HepG2 (cell line): ENCODE measurements around the gene ENO3. TPM values are rescaled to one million over a fixed set of nuclear protein-coding genes. Genes with fewer than 3 reads are reported as not detected.

Source experiments
- AKNA ChIP-seq: sonication (generic); formaldehyde crosslinking; IDR thresholded peaks from 2 replicates; pipeline ENCODE4 v1.4.0; 2020; ENCODE audit warnings: missing genetic modification reagents, borderline replicate concordance
- ASH2L ChIP-seq: fragments of 300-600, 200-600 bp; sonication (generic); IDR thresholded peaks from 2 replicates; pipeline ENCODE4 v1.7.0; 2017; ENCODE audit warnings: low read depth, mild to moderate bottlenecking, moderate library complexity, mixed read lengths, low read length; ENCODE audit not compliant: insufficient read length
- ATF2 ChIP-seq: sonication (generic); formaldehyde crosslinking; IDR thresholded peaks from 2 replicates; pipeline ENCODE4 v1.4.0; 2020; ENCODE audit warnings: missing genetic modification reagents
- BCL3 ChIP-seq: sonication (generic); formaldehyde crosslinking; IDR thresholded peaks from 2 replicates; pipeline ENCODE4 v1.5.1; 2020; ENCODE audit warnings: mild to moderate bottlenecking, missing genetic modification reagents, moderate library complexity
- E2F5 ChIP-seq: sonication (generic); formaldehyde crosslinking; conservative IDR thresholded peaks from 2 replicates; pipeline ENCODE4 v1.4.0; 2020; ENCODE audit warnings: missing genetic modification reagents
- HMG20B ChIP-seq: conservative IDR thresholded peaks from 2 replicates; pipeline ENCODE4 v1.6.1; 2016; ENCODE audit warnings: missing genetic modification reagents, missing compliant biosample characterization
- KDM5A ChIP-seq: fragments of 200-600 bp; sonication (generic); IDR thresholded peaks from 2 replicates; pipeline ENCODE4 v1.7.0; 2018; ENCODE audit warnings: antibody characterized with exemption, mild to moderate bottlenecking, low read length, borderline replicate concordance
- MAFK ChIP-seq, 2 experiments: IDR thresholded peaks in 1 of 2; conservative IDR thresholded peaks in 1 of 2; 2 replicates each; pipeline ENCODE4 v1.6.1; 2011; ENCODE audit warnings: improper control_type of control experiment in 2 of 2, low read length in 2 of 2
- NBN ChIP-seq: fragments of 450-650 bp; conservative IDR thresholded peaks from 2 replicates; pipeline ENCODE4 v1.6.1; 2017
- SSRP1 ChIP-seq: IDR thresholded peaks from 2 replicates; pipeline ENCODE4 v1.6.1; 2016; ENCODE audit warnings: control low read depth
- TFDP2 ChIP-seq: sonication (generic); formaldehyde crosslinking; IDR thresholded peaks from 2 replicates; pipeline ENCODE4 v1.4.0; 2020; ENCODE audit warnings: missing genetic modification reagents
- YEATS4 ChIP-seq: sonication (generic); formaldehyde crosslinking; IDR thresholded peaks from 2 replicates; pipeline ENCODE4 v1.4.0; 2020; ENCODE audit warnings: missing genetic modification reagents, borderline replicate concordance
- ZBTB43 ChIP-seq: sonication (generic); formaldehyde crosslinking; conservative IDR thresholded peaks from 2 replicates; pipeline ENCODE4 v1.4.0; 2020; ENCODE audit warnings: missing genetic modification reagents
- ZGPAT ChIP-seq: IDR thresholded peaks from 2 replicates; pipeline ENCODE4 v1.6.1; 2016; ENCODE audit warnings: mild to moderate bottlenecking
- ZNF263 ChIP-seq: sonication (generic); formaldehyde crosslinking; IDR thresholded peaks from 2 replicates; pipeline ENCODE4 v1.4.0; 2020; ENCODE audit warnings: missing genetic modification reagents
- ZNF670 ChIP-seq: sonication (generic); formaldehyde crosslinking; IDR thresholded peaks from 2 replicates; pipeline ENCODE4 v1.8.0; 2022; ENCODE audit warnings: mild to moderate bottlenecking, missing genetic modification reagents, borderline replicate concordance
- ZNF776 ChIP-seq: sonication (generic); formaldehyde crosslinking; IDR thresholded peaks from 2 replicates; pipeline ENCODE4 v1.4.0; 2020; ENCODE audit warnings: mild to moderate bottlenecking, missing genetic modification reagents
- polyA plus RNA-seq, 8 experiments: library from polyadenylated mRNA; depleted of rRNA in 3 of 8; stranded (reverse) in 7 of 8; unstranded in 1 of 8; fragments of >200 nt; fragmentation: Illumina TruSeq in 4 of 8; extraction: Trizol in 4 of 8; gene quantifications; 2 replicates each; pipeline versions ENCODE4 v1.2.1 to v1.2.3, GENCODE V29; 2011 to 2016; ENCODE audit warnings: low read depth in 4 of 8, missing spikeins in 1 of 8, mixed read lengths in 1 of 8; ENCODE audit not compliant: insufficient read depth in 1 of 8
- total RNA-seq, 5 experiments: library from RNA; depleted of rRNA; stranded (reverse); fragments of >200 nt; fragmentation: Illumina TruSeq; extraction: Trizol; gene quantifications; 2 replicates each; pipeline ENCODE4 v1.2.3, GENCODE V29; 2016; ENCODE audit warnings: low read depth in 1 of 5

ENO3 gene
- total and polyA plus RNA-seq, 2 of the 13 experiments (the other 11 are each of a cell fraction or from before 2014, with no cell fraction given) = 59.8 to 69.8 TPM

GRCh38 chr17:4948931-4949320 is 2.0 kb upstream of the ENO3 start (continued):
- no peak for TF ChIP-seq AKNA (CRISPR knock-in tag)
- TF ChIP-seq BCL3 (CRISPR knock-in tag) = no peak
- 0 out of 2 replicates have a peak, but pooled peaks have one; percentile 32 for TF ChIP-seq SSRP1 (CRISPR knock-in tag)
- TF ChIP-seq NBN = no peak
- TF ChIP-seq TFDP2 (CRISPR knock-in tag) = 0 out of 2 replicates have a peak, but pooled peaks have one; percentile 48
- TF ChIP-seq ATF2 (CRISPR knock-in tag) = no peak
- TF ChIP-seq ZBTB43 = no peak
- TF ChIP-seq MAFK (conservative IDR thresholded peaks at IDR 0.05 in 1 of 2, IDR thresholded peaks at IDR 0.05 in 1 of 2; ENCODE audit: low read length in 2 of 2) = no peak
- no peak for TF ChIP-seq KDM5A
- TF ChIP-seq ZNF776 = no peak
- TF ChIP-seq ASH2L = no peak
- TF ChIP-seq YEATS4 = no peak
- TF ChIP-seq ZGPAT (CRISPR knock-in tag) = no peak
- TF ChIP-seq ZNF263 (CRISPR knock-in tag) = no peak
- TF ChIP-seq ZNF670 (CRISPR knock-in tag) = no peak
- TF ChIP-seq HMG20B (CRISPR knock-in tag) = no peak
- no peak for TF ChIP-seq E2F5 (CRISPR knock-in tag)
